A673 (cell line): ENCODE data around the gene BACE2.

Experiments used
- CTCF ChIP-seq: fragments of 300-800, 200-600 bp; sonication (generic); conservative IDR thresholded peaks from 2 replicates; pipeline ENCODE4 v1.5.1; 2017; ENCODE audit warnings: low read depth, mild to moderate bottlenecking, antibody characterized with exemption, low read length, moderate library complexity, mixed read lengths
- EZH2 ChIP-seq: fragments of 200-600 bp; sonication (generic); IDR thresholded peaks from 2 replicates; pipeline ENCODE4 v1.6.1; 2017; ENCODE audit warnings: borderline replicate concordance, low read depth, mild to moderate bottlenecking, mixed read lengths, antibody characterized with exemption, low read length; ENCODE audit not compliant: poor library complexity, severe bottlenecking

- TF ChIP-seq CTCF (no peak), EZH2 (no peak)
Observed at GRCh38 chr21:41307219-41307618, 139.3 kb downstream of the BACE2 start.
